ENCODE measurements around the gene DOCK4.

The DOCK4 gene

GRCh38 chr7:112053737-112054069 lies 152.5 kb downstream of the DOCK4 start:
- DNase-seq (ENCODE audit: low read depth in 2 of 2): no peak

DNA sequence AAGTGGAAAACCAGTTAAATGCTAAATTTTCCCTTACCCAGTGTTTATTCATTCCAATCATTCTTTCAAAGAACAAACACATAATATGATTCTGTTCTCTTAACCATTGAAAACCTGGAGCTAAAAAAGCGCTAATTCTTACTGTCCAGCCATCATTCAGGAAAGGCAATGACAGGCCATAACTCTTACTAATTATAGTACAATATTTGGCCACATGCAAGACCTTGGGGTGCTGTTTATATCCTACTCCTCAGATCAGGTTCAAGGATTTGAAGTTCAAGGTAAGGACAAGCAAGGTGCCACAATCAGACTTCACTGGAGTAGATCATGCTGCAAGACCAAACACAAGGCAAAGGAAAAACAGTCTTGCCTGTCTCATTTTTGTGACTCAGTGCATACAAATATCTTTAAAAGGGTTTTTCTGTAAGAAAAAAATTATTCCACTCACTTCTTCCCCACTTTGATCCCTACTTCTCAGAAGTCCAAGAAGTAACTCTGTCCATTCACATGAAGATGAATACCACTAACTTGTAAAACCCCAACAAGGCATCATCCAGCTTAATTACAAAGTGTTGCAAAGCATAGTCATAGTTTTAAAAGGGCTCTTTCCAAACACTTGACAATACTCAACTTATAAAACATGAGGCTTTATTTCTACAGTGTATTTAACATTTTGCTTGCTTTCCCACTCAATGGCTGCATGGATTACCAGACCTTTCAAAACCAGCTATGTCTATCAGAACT lies 153.0 kb downstream of the DOCK4 start:
- DNase-seq (ENCODE audit: low read depth in 2 of 2): no peak

GRCh38 chr7:112052498-112052897 lies 153.7 kb downstream of the DOCK4 start:
- no peak for DNase-seq (ENCODE audit: low read depth in 2 of 2)

DNA sequence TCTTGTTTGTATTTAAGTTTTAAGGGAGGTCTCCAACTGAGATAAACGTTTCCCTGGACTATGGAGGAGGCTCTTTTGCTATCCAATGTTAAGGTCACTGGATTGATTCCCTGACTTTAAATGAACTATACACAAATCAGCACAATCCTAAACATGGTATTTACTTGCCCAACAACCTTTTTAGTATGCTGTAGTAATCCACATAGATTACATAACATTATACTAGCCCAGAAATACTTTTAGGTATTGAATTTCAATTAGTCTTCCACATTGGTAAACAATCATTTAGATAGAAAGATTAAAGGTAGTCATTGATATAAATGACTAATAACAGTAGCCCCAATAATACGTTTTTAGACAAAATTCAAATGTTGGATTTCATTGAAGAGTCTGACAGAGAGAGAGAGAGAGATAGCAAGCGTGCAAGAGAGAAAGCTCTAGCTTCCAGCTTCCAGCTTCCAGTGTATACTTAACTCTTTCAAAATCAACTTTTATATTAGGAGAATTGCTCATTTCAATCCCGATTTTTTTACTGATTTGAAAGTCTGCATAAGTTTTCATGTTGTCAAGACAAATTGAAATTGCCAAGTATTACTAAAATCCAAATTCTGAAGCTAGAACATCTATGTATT lies 155.8 kb downstream of the DOCK4 start:
- DNase-seq (ENCODE audit: low read depth in 2 of 2): no peak

DNA sequence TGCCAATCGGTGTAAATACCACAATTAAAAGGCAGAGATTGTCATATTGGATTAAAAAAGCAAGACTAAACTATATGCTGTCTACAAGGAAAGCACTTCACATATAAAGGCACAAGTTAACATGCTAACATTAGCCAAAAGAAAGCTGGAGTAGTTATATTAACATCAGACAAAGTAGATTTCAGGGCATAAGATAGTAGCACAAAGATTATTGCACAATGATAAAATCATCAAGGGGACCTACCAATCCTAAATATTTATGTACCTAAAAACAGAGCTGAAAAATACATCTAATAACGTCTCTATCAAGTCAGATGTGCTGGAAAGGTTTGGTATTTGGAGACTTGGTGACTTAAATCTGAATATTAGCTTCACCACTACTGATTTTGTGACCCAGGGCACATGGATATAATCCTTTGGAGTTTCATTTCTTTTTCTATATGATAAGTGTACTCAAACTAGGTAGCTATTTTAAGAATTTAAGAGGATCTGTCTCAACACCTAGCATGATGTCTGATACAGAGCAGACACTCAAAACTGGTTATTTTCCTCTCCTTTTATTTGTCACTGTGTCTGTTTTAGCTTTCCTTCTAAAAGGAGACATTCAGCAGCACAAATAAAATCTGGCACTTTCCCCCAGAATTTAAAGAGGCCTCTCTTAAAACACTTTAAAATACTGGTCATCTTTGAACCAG lies 156.5 kb downstream of the DOCK4 start:
- DNase-seq (ENCODE audit: low read depth in 2 of 2): no peak

DNA sequence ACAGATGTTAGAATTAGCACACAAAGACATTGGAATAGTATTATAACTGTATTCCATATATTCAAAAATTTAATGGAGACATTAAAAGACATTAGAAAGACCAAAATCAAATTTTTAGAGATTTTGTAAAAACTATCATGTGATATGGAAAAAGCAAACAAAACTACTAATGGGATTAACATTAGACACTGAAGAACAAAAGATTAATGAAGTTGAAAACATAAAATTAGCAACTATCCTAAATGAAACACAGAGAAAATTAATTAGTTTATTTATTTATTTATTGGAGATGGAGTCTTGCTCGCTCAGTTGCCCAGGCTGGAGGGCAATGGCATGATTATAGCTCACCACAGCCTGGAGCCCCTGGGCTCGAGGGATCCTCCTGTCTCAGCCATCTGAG lies 158.8 kb downstream of the DOCK4 start:
- DNase-seq (ENCODE audit: low read depth in 2 of 2): no peak

DNA sequence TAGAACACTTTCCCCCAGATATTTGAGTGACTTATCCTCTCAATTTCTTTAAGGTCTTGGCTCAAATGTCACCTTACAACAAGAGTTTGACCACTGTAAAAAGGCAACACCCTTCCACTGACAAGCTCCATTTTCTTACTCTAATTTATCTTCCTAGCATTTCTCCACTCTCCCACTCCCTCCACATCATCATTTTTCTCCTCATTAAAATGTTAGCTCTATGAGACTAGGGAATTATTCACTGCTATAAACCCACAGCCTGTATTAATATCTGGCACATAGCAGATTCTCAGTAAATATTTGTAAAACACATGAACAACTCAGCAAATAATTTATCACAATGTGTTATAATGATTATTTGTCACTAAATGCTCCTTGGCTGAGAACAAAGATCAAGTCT lies 161.0 kb downstream of the DOCK4 start:
- no peak for DNase-seq (ENCODE audit: low read depth in 2 of 2)

DNA sequence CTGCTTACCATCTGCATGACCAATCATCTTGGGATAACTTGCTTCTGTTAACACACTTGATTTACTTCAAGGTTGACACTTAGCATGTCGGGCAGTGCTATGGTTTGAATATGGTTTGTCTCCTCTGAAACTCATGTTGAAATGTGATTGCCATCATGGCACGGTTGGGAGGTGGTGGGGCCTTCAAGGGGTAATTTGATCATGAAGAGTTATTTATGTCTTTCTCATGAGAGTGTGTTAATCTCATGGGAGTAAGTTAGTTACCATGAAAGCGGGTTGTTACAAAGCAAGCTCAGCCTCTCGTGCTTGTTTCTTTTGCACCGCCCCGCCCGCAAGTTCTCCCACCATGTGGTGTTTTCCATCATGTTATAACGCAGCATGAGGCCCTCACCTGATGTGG lies 163.6 kb downstream of the DOCK4 start:
- DNase-seq (ENCODE audit: low read depth in 2 of 2): no peak

DNA sequence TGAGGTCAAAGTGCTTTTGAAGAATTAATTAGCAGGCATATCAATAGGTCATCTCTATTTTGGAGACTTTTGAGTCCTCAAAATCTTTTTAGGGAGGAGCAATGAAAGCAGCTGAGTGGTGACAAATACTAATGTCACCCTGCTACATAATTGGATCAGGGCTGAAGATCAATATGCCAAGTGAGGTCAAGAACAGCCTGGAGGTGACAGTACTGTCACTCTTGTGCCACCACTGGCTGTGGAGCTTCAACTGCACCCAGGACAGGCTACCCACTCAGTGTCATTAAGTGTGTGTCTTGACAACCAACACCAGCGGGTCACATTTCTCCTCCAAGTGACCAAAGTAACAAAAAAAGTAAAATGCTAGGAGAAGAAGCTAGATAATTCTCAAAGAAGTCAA lies 167.8 kb downstream of the DOCK4 start:
- DNase-seq (ENCODE audit: low read depth in 2 of 2): no peak

DNA sequence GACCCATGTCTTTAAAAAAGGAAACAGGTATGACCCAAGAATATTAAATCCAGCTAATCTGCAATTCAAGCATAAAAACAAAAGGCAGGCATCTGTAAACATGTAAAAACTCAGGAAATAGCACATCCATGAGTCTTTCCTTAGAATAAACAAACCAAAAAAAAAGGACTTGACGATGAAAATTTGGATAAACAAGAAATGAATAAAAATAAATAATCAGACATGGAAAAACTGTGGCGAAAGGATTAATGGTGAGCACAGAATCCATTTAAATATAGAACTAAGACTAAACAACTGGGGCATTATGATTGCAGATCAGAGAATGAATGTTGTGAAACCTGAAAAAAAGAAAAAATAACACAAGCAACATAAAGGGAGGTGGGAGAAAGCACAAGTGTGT lies 170.1 kb downstream of the DOCK4 start:
- no peak for DNase-seq (ENCODE audit: low read depth in 2 of 2)

DNA sequence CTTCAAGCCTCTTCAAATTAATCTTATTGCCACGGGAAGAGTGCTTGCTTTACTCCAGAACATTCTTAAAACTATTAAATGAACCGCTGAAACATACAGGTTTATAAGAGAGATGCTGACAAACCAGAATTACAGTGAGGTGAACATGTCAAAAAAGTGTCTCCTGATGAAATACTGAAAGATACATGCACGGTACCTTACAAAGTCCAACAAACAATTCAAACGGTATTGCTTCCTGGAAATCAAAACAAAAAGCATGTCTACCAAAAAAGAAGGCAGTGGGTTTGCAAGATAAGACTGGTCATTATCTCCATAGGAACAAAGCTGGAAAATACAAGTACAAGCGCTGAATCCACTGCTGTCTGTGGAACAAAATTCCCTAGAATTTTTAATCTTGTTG lies 174.5 kb downstream of the DOCK4 start:
- no peak for DNase-seq (ENCODE audit: low read depth in 2 of 2)

GRCh38 chr7:112025556-112025955 lies 180.6 kb downstream of the DOCK4 start:
- no peak for DNase-seq (ENCODE audit: low read depth in 2 of 2)

DNA sequence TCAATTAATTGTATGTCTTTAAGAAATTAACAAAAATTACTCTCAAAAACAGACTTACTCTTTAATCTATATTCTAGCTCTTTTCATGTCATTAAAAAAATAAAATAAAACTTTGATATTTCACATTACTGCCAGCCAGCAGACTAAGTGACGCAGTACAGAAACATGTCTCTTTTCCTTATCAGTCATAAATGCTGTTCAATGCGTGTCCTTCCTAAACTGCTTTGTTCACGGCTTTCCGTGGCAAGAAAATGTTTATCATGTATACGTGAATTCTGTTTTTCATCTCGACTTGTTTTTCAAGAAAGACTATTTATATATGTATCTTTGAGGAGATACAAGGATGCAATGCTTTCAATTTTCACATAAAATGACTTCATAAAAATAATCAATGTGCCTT lies 182.4 kb downstream of the DOCK4 start:
- DNase-seq (ENCODE audit: low read depth in 2 of 2): no peak

DNA sequence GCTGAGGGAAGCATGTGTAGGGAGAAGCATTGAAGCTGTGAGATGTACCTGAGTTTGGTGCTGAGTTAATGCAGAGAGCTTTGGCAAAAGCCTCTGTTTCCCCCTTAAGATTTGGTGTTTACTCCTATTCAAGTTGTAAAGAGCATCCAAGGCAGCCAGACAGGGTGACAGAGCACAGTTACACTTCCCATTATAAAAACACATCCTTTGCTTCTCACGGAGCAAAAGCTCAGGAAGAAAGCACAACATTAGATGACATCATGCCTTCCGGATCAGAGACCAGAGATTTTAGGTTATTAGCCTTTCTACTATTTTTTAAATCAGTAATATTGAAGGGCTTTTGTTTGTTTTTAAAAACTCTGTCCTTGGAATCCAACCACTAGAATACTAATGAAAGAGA lies 182.9 kb downstream of the DOCK4 start:
- DNase-seq (ENCODE audit: low read depth in 2 of 2): no peak

- DNase-seq (ENCODE audit: low read depth in 2 of 2): no peak
Observed at GRCh38 chr7:112022128-112022527, 184.1 kb downstream of the DOCK4 start.

DNA sequence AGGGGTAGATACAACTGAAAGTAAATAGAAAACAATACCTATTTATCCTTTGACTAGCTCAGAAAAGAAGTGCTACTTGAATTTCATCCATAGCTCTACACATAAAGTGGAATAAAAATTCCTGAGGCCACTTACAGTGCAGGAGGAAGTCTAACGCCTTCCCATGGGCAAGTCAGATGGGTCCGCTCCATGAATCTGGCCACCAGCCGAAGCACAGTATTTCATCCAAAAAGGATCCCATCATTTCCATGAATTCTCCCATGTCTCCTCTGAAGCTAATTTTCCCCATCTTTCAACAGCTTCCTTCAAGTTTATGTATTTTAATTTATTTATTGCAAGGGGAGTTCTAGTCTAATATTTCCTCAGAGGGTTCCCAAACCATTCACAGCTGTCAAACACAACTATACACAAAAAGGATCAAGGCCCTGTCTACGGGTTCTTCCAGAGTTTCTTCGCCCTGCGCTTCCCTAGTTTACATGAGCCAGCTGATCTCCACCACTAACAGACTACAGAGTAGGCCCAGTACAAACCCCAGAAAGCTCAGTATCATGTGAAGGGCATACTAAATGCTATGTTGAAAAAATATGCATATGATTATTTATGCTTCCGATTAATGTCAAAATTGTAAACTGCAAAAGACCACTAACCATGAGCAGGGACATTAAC lies 184.7 kb downstream of the DOCK4 start:
- no peak for DNase-seq (ENCODE audit: low read depth in 2 of 2)

- no peak for DNase-seq (ENCODE audit: low read depth in 2 of 2)
Observed at GRCh38 chr7:112020800-112021199, 185.4 kb downstream of the DOCK4 start.

DNA sequence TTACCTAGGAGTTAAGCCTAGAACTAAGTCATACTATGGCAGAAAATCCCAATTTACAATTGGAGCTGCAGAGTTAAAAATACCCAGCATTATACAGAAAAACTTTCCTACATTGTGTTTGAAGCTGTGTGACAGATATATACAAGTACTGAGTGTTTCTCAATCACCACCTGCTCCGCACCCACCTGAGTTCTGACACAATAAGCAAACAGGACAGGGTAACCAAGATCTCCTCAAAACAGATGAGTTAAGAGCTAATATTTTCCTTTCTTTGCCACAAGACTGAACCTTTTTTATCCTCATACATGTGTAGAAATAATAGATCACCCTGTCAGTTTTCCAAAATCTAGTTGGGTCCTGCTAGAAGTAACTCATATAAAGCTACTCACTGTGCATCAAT lies 186.3 kb downstream of the DOCK4 start:
- no peak for DNase-seq (ENCODE audit: low read depth in 2 of 2)

GRCh38 chr7:112018305-112019030 lies 187.7 kb downstream of the DOCK4 start:
- DNase-seq (ENCODE audit: low read depth in 2 of 2): no peak

DNA sequence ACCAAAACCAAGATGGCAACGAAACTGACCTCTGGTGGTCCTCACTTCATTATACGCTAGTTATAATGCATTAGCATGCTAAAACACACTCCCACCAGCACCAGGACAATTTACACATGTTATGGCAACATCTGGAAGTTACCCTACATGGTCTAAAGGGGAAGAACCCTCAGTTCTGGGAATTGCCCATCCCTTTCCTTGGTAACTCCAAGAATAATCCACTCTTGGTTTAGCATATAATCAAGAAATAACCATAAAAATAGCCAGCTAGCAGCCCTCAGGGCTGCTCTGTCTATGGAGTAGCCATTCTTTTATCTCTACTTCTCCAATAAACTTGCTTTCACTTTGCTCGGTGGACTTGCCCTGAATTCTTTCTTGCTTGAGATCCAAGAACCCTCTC lies 191.1 kb downstream of the DOCK4 start:
- no peak for DNase-seq (ENCODE audit: low read depth in 2 of 2)

GRCh38 chr7:112014347-112014746 lies 191.9 kb downstream of the DOCK4 start:
- DNase-seq (ENCODE audit: low read depth in 2 of 2): no peak

- DNase-seq (ENCODE audit: low read depth in 2 of 2): no peak
Observed at GRCh38 chr7:112013274-112013673, 192.9 kb downstream of the DOCK4 start.

All from activated CD4-positive, alpha-beta T cell treated with anti-CD3 and anti-CD28 coated beads for 24 hours (primary cell).